Measurements from ENCODE around the gene SH2D1B.
"Not testable (repeated sequence)": the region's sequence is repeated elsewhere in the genome, so short reads cannot be mapped to it uniquely, and the experiment has no call there.

The SH2D1B gene, protein sequence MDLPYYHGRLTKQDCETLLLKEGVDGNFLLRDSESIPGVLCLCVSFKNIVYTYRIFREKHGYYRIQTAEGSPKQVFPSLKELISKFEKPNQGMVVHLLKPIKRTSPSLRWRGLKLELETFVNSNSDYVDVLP

DNA sequence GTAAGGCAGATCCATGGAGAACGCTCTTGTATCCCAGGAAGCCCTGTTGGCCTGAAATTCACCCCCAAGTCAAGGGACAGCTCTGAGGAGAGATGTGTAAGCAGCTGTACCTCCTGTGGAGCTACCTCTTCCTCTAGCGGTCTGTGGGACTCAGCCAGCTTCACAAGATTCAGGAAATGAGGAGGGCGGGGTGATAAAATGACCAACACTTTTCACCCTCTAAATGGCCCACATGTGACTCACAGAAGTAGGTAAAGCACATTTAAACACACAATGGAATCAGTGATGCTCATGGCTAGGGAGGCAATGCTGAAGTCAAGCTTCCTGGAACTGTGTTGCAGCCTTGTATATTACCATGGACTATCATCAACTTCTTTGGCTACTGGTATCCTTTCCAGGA, at the start of gene SH2D1B:
SH2D1B (minus strand) TSS at position 135 of the 400 bp plus-strand sequence; CDS start at position 15, 120 bp downstream.
- DNase-seq: no peak

- no peak for DNase-seq
These were observed 46.3 kb upstream of the SH2D1B start for GRCh38 chr1:162458236-162458635.

DNA sequence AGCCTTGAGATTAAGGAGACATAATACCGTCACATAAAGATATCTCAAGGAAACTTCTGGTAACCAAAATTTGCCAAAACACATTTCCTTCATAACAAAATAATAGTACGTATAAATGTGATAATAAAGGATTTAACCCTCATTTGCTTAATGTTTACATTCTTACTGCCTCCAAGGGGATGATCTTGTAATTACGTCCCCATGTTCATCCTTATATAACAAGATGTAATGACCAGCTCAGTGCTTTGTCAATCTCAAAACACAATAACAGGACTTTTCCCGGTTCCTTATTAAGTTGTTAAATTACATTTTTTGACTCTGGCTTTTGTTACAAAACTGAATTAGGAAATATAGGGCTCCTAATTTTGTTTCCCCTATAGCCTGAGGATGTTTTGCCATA, 44.4 kb upstream of the SH2D1B start:
- no peak for DNase-seq

- DNase-seq: not testable (repeated sequence)
These were observed 42.4 kb upstream of the SH2D1B start for GRCh38 chr1:162454361-162454760.

DNA sequence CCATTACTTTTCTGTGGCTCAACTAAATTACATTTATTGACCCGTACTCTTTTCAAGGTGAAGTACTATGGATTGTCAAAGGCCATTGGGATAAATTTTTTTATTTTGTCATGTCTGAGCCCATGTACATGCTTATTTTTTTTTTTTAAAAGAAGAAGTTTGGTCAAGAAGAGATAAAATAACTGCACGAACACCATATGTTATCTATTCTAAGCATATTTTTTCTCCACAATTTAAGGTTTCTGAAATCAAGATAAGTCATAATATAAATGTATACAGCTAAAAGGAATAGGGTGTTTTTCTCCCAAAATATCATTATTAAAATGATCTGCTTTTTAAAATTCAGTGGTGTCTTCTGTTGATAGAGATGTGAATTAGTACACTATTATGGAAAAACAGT, 35.0 kb upstream of the SH2D1B start:
- no peak for DNase-seq

DNA sequence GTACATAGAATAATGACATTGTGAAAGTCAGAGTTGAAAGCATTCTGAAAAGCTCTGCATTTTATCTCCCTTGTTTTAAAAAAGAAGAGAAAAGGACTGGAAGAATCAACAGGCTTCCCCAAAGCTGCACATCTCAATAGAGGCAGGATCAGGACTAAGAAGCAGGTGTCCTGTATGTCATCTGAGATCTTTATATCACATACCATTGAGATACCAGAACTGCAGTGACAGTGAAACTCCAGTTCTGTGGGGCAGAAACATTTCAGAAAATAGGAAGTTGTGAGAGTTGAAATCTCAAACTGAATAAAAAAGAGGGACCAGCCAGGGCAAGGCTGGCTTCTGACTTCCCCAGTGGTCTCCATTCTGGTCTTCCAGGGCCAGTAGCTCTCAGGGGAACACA, 33.0 kb upstream of the SH2D1B start:
- no peak for DNase-seq

DNA sequence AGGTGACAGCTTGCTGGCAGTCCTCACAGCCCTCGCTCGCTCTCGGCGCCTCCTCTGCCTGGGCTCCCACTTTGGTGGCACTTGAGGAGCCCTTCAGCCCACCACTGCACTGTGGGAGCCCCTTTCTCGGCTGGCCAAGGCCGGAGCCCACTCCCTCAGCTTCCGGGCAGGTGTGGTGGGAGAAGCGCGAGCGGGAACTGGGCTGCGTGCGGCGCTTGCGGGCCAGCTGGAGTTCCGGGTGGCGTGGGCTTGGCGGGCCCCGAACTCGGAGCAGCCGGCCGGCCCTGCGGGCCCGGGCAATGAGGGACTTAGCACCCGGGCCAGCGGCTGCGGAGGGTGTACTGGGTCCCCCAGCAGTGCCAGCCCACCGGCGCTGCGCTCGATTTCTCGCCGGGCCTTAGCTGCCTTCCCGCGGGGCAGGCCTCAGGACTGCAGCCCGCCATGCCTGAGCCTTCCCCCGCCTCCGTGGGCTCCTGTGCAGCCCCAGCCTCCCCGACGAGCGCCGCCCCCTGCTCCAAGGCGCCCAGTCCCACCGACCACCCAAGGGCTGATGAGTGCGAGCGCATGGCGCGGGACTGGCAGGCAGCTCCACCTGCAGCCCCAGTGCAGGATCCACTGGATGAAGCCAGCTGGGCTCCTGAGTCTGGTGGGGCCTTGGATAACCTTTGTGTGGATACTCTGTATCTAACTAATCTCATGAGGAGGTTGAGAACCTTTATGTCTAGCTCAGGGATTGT, 21.2 kb upstream of the SH2D1B start:
- DNase-seq: not testable (repeated sequence)

DNA sequence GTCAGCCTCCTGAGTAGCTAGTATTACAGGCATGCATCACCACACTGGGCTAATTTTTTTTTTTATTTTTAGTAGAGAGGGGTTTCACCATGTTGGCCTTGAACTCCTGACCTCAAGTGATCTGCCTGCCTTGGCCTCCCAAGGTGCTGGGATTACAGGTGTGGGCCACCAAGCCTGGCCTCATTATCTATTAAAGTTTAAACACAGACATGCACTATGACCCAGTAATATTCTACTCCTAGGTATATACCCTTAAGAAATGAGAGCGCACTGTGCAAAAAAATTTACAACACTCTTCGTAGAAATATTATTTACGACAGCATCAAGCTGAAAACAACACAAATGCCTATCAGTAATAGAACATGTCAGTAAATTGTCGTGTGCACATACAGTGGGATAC, 18.6 kb upstream of the SH2D1B start:
- DNase-seq: no peak

DNA sequence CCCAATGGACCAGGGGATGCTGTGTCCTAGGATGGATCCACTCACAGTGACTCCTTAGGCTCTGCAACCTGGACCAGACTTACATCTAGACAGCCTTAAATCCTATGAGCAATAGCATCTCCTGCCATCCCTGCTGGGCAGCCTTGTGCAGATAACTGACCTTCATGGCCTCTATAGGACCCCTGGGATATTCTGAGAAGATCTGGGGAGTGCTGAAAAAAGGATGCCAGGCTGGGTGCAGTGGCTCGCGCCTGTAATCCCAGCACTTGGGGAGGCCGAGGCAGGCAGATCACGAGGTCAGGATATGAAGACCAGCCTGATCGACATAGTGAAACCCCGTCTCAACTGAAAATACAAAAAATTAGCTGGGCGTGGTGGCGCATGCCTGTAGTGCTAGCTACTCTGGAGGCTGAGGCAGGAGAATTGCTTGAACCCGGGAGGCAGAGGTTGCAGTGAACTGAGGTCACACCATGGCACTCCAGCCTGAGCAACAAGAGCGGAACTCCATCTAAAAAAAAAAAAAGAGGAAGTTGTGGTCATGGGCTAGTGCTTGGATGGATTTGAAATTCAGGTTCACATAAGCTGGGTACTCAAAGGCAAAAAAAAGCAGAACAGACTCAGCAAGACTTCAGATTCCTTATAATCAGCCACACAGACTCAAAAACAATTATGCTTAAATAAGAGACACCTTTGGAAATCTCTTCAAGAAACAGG, 10.9 kb upstream of the SH2D1B start:
- DNase-seq: no peak

DNA sequence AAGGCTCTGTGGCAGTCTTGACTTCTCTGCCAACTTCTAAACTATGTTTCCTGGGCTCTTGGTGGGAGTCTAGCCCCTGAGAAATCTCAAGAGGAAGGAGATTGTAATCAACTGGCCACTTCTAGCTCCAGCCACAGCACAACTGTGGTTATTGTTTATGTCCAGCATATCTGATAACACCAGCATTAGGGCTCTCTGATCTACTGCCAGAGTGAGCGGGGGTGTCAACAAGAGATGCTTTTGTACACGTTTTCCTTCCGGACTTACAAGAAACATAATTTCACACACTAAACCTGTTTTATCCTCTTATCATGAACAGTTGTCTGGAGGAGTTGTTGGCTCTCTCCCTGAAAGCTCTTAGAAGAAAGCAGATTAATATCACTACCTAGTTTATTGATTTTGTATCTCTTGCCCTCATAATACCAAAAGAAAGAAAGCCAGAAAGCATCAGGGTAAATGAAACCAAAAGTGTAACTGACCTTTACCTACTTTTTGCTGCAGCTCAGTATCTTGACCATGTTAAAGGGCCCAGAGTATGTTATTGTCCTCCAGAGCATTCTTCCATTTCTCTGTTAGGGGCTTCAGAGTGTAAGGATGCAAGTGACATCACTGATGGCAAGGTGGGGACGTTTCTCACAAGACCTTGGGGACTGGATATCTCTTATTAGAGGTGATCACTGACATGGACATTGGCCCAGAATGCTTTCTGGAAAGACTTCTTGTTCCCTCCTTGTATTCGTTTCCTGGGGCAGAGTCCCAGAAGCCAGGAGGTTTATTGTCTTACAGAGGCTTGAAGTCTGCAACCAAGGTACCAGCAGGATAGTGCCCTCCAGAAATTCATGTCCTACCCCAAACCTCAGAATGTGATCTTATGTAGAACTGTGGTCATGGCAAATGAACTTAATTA, 9.6 kb upstream of the SH2D1B start:
- no peak for DNase-seq

DNA sequence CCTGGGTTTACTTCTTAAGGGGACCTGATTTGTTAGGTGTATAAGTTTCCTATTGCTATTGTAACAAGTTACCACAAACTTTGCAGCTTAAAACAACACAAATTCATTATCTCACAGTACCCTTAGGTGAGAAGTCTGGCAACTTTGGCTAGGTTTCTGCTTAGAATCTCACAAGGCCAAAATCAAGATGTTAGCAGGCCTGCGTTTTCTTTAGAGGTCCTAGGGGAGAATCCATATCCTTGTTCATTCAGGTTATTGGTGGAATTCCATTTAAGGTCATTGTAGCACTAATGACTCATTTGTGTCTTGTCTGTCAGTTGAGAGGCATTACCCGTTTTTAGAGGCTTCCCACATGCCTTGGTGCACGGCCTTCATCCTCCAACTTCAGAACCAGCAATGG, 8.2 kb upstream of the SH2D1B start:
- DNase-seq: no peak

GRCh38 chr1:162419450-162419931, 7.6 kb upstream of the SH2D1B start:
- not testable (repeated sequence) for DNase-seq

- not testable (repeated sequence) for DNase-seq
These were observed 6.6 kb upstream of the SH2D1B start for GRCh38 chr1:162418584-162418983.

GRCh38 chr1:162417650-162418049, 5.7 kb upstream of the SH2D1B start:
- no peak for DNase-seq

DNA sequence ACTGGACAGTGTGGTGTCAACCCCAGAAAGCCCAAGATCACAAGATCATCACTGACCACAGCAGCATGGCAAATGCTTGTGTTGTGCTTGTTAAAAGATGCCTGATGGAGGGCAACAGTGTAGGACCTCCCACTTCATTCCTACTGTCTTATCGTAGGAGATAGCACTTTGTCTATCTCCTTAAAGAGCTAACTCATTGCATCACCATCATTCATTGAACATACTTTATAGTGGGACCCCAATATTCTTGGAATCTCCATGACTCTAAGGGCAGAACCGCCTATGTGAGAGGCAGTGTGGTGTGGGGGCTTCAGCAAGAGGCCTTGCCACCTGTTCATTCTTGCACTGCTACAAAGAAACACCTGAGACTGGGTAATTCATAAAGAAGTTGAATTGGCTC, 5.0 kb upstream of the SH2D1B start:
- no peak for DNase-seq

DNA sequence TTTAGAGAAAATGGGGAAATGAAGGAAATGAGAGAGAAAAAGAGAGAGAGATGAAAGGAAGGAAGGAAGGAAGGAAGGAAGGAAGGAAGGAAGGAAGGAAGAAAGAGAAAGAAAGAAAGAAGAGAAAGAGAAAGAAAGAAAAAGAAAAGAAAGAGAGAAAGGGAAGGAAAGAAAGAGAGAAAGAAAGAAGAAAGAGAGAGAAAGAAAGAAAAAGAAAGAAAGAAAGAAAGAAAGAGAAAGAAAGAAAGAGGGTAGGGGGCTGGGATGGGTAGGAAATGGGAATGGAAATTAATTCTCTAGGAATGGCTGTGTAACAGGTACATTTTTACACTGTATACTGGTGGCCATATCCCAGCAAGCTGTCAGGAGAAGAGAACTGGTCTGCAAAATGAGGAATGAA, 4.3 kb upstream of the SH2D1B start:
- DNase-seq: no peak

DNA sequence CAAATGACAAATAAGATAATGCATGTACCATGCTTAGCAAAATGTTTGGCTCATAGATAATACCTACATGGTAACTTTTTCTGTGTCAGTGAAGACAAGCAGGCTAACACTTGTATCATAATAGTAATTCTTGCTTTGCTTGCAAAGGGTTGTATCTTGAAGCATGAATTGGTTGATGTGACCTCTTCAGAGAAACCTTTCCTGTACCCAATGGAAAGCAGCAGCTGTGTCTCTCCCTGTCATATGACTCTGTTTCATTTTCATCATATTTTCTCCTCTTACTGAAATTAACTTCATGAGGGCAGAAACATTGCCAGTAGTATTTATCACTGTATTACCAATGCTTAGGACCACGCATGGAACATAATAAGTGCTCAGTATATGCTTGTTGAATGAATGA, 4.4 kb downstream of the SH2D1B start:
- no peak for DNase-seq

- DNase-seq: no peak
These were observed 5.1 kb downstream of the SH2D1B start for GRCh38 chr1:162406811-162407210.

- no peak for DNase-seq
These were observed 6.1 kb downstream of the SH2D1B start for GRCh38 chr1:162405800-162406199.

- no peak for DNase-seq
These were observed 7.3 kb downstream of the SH2D1B start for GRCh38 chr1:162404550-162405160.

DNA sequence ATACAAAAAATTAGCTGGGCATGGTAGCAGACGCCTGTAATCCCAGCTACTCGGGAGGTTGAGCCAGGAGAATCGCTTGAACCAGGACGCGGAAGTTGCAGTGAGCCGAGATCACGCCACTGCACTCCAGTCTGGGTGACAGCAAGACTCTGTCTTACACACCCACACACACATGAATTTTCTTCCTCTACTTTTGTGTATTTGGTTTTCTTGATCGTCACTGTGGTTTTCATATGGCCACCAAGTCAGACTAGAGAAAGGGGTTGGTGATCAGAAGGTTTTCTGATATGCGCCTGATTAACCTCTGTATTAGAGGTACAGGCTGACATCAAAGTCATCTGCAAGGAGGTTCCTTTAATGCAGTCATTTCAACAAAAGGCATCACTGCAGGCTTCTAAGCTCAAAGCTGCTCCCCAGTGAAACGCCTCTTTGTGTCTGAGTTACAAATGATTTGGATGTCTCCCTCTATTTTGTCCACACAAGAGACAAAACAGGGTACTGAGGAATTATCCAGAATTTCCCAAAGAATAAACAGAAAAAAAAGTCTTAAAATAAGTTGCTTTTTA, 11.1 kb downstream of the SH2D1B start:
- no peak for DNase-seq

- DNase-seq: no peak
These were observed 12.8 kb downstream of the SH2D1B start for GRCh38 chr1:162398999-162399580.
